Measurements from ENCODE around the gene GNG4. TPM values are rescaled to one million over a fixed set of nuclear protein-coding genes. Genes with fewer than 3 reads are reported as not detected.

The GNG4 gene
- total and polyA plus RNA-seq, 2 donors (not counting 3 experiments of a cell fraction or from before 2014, with no cell fraction given) = 0.10 TPM; not detected in 1

- no peak overlapping the region for H3K9ac ChIP-seq (replicated peaks; ENCODE audit: extremely low read depth, insufficient read depth, low read length)
- no peaks in the 10 kb centered on the region for H3K9me3 ChIP-seq (replicated peaks; ENCODE audit: control insufficient read depth, insufficient read depth, low read length)
- H3K27me3 ChIP-seq (ENCODE audit: control insufficient read depth in 2 of 2, insufficient read depth in 2 of 2, low read length in 2 of 2) = no peaks in the 10 kb centered on the region
- TF ChIP-seq MAX (IDR thresholded peaks at IDR 0.05; ENCODE audit: insufficient read depth, insufficient read length) (no peak), JUN (IDR thresholded peaks at IDR 0.05; ENCODE audit: borderline replicate concordance, insufficient read depth, insufficient read length, low read depth) (no peak), GATA2 (IDR thresholded peaks at IDR 0.05; ENCODE audit: insufficient read depth, insufficient read length, low read depth, low read length) (no peak), POLR2AphosphoS5 (IDR thresholded peaks at IDR 0.05; ENCODE audit: insufficient read depth, low read depth, low read length) (no peak), MYC (IDR thresholded peaks at IDR 0.05; ENCODE audit: low read depth, low read length) (no peak), FOS (IDR thresholded peaks at IDR 0.05; ENCODE audit: borderline replicate concordance, insufficient read depth, low read length) (no peak), EZH2 (IDR thresholded peaks at IDR 0.05; ENCODE audit: borderline replicate concordance, low read depth, low read length, severe bottlenecking) (no peak), POLR2A (IDR thresholded peaks at IDR 0.05; ENCODE audit: low read depth, low read length) (no peak)
- TF ChIP-seq, protein P1, sequence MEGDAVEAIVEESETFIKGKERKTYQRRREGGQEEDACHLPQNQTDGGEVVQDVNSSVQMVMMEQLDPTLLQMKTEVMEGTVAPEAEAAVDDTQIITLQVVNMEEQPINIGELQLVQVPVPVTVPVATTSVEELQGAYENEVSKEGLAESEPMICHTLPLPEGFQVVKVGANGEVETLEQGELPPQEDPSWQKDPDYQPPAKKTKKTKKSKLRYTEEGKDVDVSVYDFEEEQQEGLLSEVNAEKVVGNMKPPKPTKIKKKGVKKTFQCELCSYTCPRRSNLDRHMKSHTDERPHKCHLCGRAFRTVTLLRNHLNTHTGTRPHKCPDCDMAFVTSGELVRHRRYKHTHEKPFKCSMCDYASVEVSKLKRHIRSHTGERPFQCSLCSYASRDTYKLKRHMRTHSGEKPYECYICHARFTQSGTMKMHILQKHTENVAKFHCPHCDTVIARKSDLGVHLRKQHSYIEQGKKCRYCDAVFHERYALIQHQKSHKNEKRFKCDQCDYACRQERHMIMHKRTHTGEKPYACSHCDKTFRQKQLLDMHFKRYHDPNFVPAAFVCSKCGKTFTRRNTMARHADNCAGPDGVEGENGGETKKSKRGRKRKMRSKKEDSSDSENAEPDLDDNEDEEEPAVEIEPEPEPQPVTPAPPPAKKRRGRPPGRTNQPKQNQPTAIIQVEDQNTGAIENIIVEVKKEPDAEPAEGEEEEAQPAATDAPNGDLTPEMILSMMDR (IDR thresholded peaks at IDR 0.05; ENCODE audit: extremely low read depth in 1 of 2, insufficient read depth in 1 of 2, low read depth in 1 of 2, low read length in 2 of 2) = no peak
- no peak overlapping the region for H3K4me2 ChIP-seq (ENCODE audit: insufficient read depth, low read length)
- H4K20me1 ChIP-seq (replicated peaks; ENCODE audit: control insufficient read depth, extremely low read depth, insufficient read depth, low read length) = no peaks in the 10 kb centered on the region
- intact Hi-C loops (cut with micrococcal nuclease) = no loop called here
- dilution Hi-C loops (cut with MboI; ENCODE audit: extremely low pct_ligation_motif_present, low sequenced_read_pairs) = no loop called here
- ChIA-PET POLR2A (no interaction called here), CTCF (interaction anchor here (1.1 to 1.3 kb wide), 2 partner anchors 8 to 9 kb away, joined by 3 to 4 read pairs; no protein-coding TSS in a partner anchor)
- H3K79me2 ChIP-seq (ENCODE audit: control insufficient read depth, insufficient read depth, low read length) = no peaks in the 10 kb centered on the region
- H3K36me3 ChIP-seq (ENCODE audit: control insufficient read depth in 2 of 2, extremely low read depth in 1 of 2, insufficient read depth in 2 of 2, low read length in 2 of 2) = no peaks in the 10 kb centered on the region
- DNase-seq (ENCODE audit: low read depth, low spot score) (no peak), FAIRE-seq (no peak)
- BruUV-seq (replicated peaks) = no TSS peak
- no peak overlapping the region for H2AFZ ChIP-seq (ENCODE audit: low read depth, low read length)
- no peak overlapping the region for H3K27ac ChIP-seq (ENCODE audit: insufficient read depth, low read depth, low read length)
- no peaks in the 10 kb centered on the region for H3K9me1 ChIP-seq (replicated peaks; ENCODE audit: control insufficient read depth, extremely low read depth, insufficient read depth, low read length)
- no peaks in the 10 kb centered on the region for H3K4me1 ChIP-seq (ENCODE audit: control insufficient read depth, extremely low read depth, insufficient read depth, low read length)
- no peak overlapping the region for H3K4me3 ChIP-seq (replicated peaks in 1 of 3; ENCODE audit: insufficient read depth in 1 of 3, low read depth in 1 of 3, low read length in 3 of 3)
Measured at GRCh38 chr1:235607284-235607683, 42.3 kb downstream of the GNG4 start.

All from endothelial cell of umbilical vein (primary cell).